ENCODE data around the gene GORASP2.
"Not testable (repeated sequence)": the region's sequence is repeated elsewhere in the genome, so short reads cannot be mapped to it uniquely, and the experiment has no call there.

Gene GORASP2

DNA sequence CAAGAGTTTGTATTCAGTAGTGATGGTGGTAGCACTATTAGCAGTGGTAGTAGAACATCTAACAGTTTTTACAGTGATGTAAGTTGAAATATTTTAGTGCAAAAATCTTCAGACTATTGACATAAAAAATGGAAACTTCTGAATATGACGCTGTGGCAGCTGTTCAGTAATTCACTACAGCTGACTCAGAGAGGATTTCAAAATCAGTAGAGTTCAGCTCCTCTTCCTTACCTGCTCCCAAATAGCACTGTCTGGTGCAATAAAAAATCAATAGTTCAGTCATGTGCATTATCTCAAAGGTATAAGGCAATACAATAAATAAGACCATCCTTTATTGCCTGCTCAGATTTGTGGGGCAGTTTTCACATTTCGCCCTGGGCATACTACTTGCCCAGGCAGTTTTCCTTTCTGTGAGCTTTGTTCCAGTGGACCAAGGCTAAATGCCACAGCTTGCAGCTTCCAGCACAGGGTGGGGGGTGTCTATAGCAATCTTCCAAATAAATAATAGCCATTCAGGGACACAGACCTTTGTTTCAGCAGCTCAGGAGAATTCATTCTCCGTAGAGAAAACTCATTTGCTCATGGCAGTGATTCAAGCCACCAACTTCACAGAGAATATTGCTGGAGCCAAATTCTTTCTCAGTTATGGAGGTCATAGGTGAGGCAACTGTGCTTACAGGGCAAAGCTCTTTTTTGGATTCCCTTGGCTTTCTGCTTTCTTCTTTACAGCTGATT is 33.9 kb upstream of the GORASP2 start:
- no peak overlapping the region for H3K9ac ChIP-seq (ENCODE audit: low read length)
- peaks cover 6% of the 10 kb centered on the region; the same call in 1 of the 2 replicates for H3K4me1 ChIP-seq (ENCODE audit: control insufficient read depth, insufficient read depth, low read length)
- H3K27ac ChIP-seq (ENCODE audit: low read depth, low read length), result no peak overlapping the region
- no peaks in the 10 kb centered on the region for H3K9me3 ChIP-seq (ENCODE audit: control insufficient read depth, insufficient read depth, low read depth, low read length)
- no peaks in the 10 kb centered on the region for H3K27me3 ChIP-seq (ENCODE audit: control insufficient read depth, insufficient read depth, low read length)
- no peak overlapping the region for H3K4me3 ChIP-seq (ENCODE audit: low read depth, low read length)
- no peaks in the 10 kb centered on the region for H3K36me3 ChIP-seq (ENCODE audit: control insufficient read depth, insufficient read depth, low read length)

DNA sequence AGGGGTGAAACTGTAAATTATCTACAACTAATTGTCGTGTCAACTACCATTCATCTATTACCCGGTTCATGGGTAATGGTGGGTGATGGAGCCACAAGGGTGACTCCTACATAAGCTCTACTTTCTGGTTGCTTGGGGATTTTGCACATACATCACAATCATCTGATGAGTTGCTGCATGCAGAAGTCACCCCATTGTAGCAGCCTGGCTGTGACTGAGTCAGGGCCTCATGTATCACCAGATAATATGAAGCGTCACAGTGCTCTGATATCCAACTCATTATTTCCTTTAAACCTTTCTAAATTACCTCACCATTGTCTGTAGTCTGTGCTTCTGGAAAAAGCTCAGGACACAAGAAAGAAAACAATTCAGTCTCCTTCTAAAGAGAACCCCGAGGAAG is 32.4 kb upstream of the GORASP2 start:
- Histone ChIP-seq H3K27me3 (ENCODE audit: control insufficient read depth, insufficient read depth, low read length) (no peaks in the 10 kb centered on the region), H3K27ac (ENCODE audit: low read depth, low read length) (no peak overlapping the region), H3K4me1 (ENCODE audit: control insufficient read depth, insufficient read depth, low read length) (no peaks in the 10 kb centered on the region), H3K4me3 (ENCODE audit: low read depth, low read length) (no peak overlapping the region), H3K9me3 (ENCODE audit: control insufficient read depth, insufficient read depth, low read depth, low read length) (no peaks in the 10 kb centered on the region), H3K36me3 (ENCODE audit: control insufficient read depth, insufficient read depth, low read length) (no peaks in the 10 kb centered on the region), H3K9ac (ENCODE audit: low read length) (no peak overlapping the region)

DNA sequence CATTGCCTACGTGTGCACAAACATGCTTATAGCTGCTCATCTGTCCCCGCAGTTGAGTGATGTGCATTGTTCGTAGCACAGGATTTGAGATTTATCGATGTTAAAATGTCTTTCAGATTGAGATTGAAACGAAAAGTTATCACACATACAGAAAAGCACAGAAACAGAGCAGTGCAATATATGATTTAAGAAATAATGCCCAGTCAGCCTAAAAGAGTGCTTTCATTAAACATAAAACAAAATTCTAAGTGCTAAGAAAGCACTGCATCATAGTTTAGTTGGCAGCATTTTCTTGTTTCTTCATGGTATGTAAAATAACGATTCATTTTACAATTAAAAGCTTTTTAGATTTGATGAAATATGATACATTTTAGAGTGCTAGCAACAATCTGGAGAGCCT is 31.9 kb upstream of the GORASP2 start:
- Histone ChIP-seq H3K4me1 (ENCODE audit: control insufficient read depth, insufficient read depth, low read length) (no peaks in the 10 kb centered on the region), H3K36me3 (ENCODE audit: control insufficient read depth, insufficient read depth, low read length) (no peaks in the 10 kb centered on the region), H3K9ac (ENCODE audit: low read length) (no peak overlapping the region), H3K4me3 (ENCODE audit: low read depth, low read length) (no peak overlapping the region), H3K9me3 (ENCODE audit: control insufficient read depth, insufficient read depth, low read depth, low read length) (no peaks in the 10 kb centered on the region), H3K27me3 (ENCODE audit: control insufficient read depth, insufficient read depth, low read length) (no peaks in the 10 kb centered on the region), H3K27ac (ENCODE audit: low read depth, low read length) (no peak overlapping the region)

DNA sequence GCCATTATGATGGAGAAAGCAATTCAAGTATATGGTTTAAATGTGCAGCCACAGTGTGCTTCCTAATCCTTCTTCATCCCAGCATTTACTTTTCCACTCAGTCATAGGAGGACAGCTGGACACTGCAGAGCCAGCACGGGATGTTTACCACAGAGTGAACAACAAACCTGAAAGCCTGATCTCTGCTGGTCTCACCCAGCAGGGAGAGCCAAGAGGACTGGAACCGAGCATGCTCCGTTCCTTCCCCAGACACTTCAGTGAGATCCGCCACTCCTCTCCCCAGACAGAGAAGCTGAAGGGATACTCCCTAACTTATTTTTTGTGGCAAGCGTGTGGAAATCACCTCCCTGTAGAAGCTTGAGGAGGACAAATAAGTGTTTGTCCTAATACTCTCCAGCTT is 23.2 kb upstream of the GORASP2 start:
- H3K4me1 ChIP-seq (ENCODE audit: control insufficient read depth, insufficient read depth, low read length), result peaks cover 5% of the 10 kb centered on the region; the same call in 1 of the 2 replicates
- H3K27me3 ChIP-seq (ENCODE audit: control insufficient read depth, insufficient read depth, low read length), result no peaks in the 10 kb centered on the region
- H3K36me3 ChIP-seq (ENCODE audit: control insufficient read depth, insufficient read depth, low read length), result no peaks in the 10 kb centered on the region
- H3K9ac ChIP-seq (ENCODE audit: low read length), result no peak overlapping the region
- H3K27ac ChIP-seq (ENCODE audit: low read depth, low read length), result no peak overlapping the region
- H3K9me3 ChIP-seq (ENCODE audit: control insufficient read depth, insufficient read depth, low read depth, low read length), result peaks cover 7% of the 10 kb centered on the region
- no peak overlapping the region for H3K4me3 ChIP-seq (ENCODE audit: low read depth, low read length)

DNA sequence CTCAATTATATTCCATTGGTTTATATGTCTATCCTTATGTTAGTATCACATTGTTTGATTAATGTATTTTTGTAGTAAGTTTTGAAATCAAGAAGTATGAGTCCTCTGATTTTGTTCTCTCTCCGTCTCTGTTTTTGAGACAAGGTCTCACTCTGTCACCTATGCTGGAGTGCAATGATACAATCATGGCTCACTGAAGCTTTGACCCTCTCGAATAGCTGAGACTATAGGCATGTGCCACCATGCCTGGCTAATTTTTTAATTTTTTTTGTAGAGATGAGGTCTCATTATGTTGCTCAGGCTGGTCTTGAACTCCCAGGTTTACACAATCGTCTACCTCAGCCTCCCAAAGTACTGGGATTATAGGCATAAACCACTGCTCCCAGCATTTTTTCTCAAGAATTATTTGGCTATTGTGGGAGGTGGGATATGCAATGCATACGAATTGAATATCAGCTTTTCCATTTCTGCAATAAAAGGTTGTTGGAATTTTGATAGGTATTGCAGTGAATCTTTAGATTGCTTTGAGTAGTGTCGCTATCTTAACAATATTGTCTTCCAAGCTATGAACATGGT is 17.7 kb upstream of the GORASP2 start:
- H3K27ac ChIP-seq (ENCODE audit: low read depth, low read length), result no peak overlapping the region
- no peaks in the 10 kb centered on the region for H3K4me1 ChIP-seq (ENCODE audit: control insufficient read depth, insufficient read depth, low read length)
- H3K27me3 ChIP-seq (ENCODE audit: control insufficient read depth, insufficient read depth, low read length), result no peaks in the 10 kb centered on the region
- H3K4me3 ChIP-seq (ENCODE audit: low read depth, low read length), result no peak overlapping the region
- H3K9me3 ChIP-seq (ENCODE audit: control insufficient read depth, insufficient read depth, low read depth, low read length), result peaks cover 33% of the 10 kb centered on the region
- no peaks in the 10 kb centered on the region for H3K36me3 ChIP-seq (ENCODE audit: control insufficient read depth, insufficient read depth, low read length)
- H3K9ac ChIP-seq (ENCODE audit: low read length), result no peak overlapping the region

DNA sequence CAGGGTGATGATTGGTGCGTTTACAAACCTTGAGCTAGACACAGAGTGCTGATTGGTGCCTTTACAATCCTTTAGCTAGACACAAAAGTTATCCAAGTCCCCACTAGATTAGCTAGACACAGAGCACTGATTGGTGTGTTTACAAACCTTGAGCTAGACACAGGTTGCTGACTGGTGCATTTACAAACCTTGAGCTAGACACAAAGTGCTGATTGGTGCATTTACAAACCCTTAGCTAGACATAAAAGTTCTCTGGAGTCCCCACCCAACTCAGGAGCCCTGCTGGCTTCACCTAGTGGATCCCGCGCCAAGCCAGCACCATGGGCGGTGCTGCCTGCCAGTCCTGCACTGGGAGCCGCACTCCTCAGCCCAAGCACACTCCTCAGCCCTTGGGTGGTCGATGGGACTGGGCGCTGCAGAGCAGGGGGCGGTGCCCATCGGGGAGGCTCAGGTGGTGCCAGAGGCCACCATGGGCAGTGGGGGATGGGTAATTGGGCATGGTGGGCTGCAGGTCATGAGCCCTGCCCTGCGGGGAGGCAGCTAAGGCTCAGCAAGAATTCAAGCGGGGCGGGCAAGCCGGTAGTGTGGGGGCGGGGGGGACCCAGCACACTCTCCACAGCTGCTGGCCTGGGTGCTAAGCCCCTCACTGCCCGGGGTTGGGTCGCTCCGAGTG is 13.9 kb upstream of the GORASP2 start:
- peaks cover 55% of the 10 kb centered on the region for H3K9me3 ChIP-seq (ENCODE audit: control insufficient read depth, insufficient read depth, low read depth, low read length)
- H3K36me3 ChIP-seq (ENCODE audit: control insufficient read depth, insufficient read depth, low read length); H3K27me3 ChIP-seq (ENCODE audit: control insufficient read depth, insufficient read depth, low read length); H3K4me3 ChIP-seq (ENCODE audit: low read depth, low read length); H3K4me1 ChIP-seq (ENCODE audit: control insufficient read depth, insufficient read depth, low read length); H3K9ac ChIP-seq (ENCODE audit: low read length); H3K27ac ChIP-seq (ENCODE audit: low read depth, low read length): not testable (repeated sequence)

DNA sequence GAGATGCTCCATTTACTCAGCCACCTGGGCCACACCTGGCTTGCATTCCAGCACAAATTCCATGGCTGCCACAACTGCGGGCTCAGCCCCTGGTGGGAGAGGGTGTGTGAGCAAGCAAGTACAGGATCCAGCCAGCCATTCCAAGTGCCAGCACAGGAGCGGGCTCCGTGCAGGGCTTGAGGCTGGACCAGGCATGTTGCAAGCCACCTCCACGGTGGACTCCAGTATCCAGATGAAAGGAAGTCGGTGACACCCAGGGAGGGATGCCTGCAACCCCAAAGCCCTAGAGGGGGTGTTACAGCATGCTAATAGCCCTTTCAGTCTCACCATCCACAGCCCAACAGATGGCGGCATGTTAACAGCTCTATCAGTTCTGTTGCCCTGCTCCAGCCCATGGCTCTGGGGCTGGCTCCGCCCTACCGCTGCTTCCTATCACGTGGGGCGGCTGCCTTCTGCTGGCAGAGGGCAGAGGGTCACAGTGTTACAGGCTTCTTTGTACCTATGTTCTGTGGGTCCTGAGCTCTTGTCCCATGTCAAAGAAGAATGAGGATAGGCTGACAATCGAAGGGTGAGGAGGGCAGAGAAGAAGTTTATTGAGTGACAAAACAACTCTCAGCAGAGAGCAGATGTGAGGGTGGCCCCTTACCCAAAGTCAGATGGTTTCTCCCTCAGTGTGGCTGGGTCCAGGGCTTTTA is 11.7 kb upstream of the GORASP2 start:
- H3K4me3 ChIP-seq (ENCODE audit: low read depth, low read length), result peak overlapping the region; percentile 49
- H3K27ac ChIP-seq (ENCODE audit: low read depth, low read length), result peak overlapping the region; percentile 81; the same call in 1 of the 2 replicates
- H3K36me3 ChIP-seq (ENCODE audit: control insufficient read depth, insufficient read depth, low read length), result no peaks in the 10 kb centered on the region
- H3K9ac ChIP-seq (ENCODE audit: low read length), result peak overlapping the region; percentile 72
- H3K4me1 ChIP-seq (ENCODE audit: control insufficient read depth, insufficient read depth, low read length), result peaks cover 7% of the 10 kb centered on the region; the same call in 1 of the 2 replicates
- peaks cover 48% of the 10 kb centered on the region for H3K9me3 ChIP-seq (ENCODE audit: control insufficient read depth, insufficient read depth, low read depth, low read length)
- no peaks in the 10 kb centered on the region for H3K27me3 ChIP-seq (ENCODE audit: control insufficient read depth, insufficient read depth, low read length)

DNA sequence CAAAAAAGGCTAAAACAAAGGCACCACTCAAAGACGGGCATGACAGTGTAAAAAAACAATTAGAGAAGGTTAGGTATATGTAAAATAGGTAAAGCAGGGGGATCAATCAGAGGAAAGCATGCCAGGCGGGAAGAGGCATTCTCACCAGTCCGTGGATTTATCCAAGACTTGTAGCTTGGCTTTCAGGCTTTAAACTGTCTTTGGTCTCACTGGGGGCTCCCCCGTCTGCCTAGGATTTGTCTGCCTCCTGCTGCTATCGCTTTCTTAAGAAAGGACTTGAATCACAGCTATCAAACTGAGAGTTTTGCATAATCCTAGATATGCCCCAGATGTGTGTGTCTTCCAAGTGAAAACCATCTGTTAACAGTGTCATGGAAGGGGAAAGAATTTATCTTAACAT is 11.1 kb upstream of the GORASP2 start:
- no peaks in the 10 kb centered on the region for H3K36me3 ChIP-seq (ENCODE audit: control insufficient read depth, insufficient read depth, low read length)
- peak overlapping the region; percentile 72 for H3K9ac ChIP-seq (ENCODE audit: low read length)
- peaks cover 46% of the 10 kb centered on the region for H3K9me3 ChIP-seq (ENCODE audit: control insufficient read depth, insufficient read depth, low read depth, low read length)
- no peaks in the 10 kb centered on the region for H3K27me3 ChIP-seq (ENCODE audit: control insufficient read depth, insufficient read depth, low read length)
- peak overlapping the region; percentile 49; the same call in 1 of the 2 replicates for H3K4me3 ChIP-seq (ENCODE audit: low read depth, low read length)
- peaks cover 7% of the 10 kb centered on the region; the same call in 1 of the 2 replicates for H3K4me1 ChIP-seq (ENCODE audit: control insufficient read depth, insufficient read depth, low read length)
- H3K27ac ChIP-seq (ENCODE audit: low read depth, low read length), result peak overlapping the region; percentile 81; the same call in 1 of the 2 replicates

DNA sequence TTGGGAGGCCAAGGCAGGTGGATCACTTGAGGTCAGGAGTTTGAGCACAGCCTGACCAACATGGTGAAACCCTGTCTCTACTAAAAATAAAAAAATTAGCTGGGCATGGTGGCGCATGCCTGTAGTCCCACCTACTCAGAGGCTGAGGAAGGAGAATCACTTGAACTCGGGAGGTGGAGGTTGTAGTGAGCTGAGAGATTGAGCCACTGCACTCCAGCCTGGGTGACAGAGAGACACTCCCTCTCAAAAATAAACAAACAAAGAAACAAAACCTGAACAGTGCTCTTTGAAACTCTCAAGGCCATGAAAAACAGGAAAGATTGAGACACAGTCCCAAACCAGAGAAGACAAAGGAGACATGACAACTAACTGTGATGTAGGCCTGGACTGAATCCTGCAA is 7.2 kb upstream of the GORASP2 start:
- H3K27ac ChIP-seq (ENCODE audit: low read depth, low read length); H3K36me3 ChIP-seq (ENCODE audit: control insufficient read depth, insufficient read depth, low read length); H3K9ac ChIP-seq (ENCODE audit: low read length); H3K27me3 ChIP-seq (ENCODE audit: control insufficient read depth, insufficient read depth, low read length); H3K4me3 ChIP-seq (ENCODE audit: low read depth, low read length); H3K4me1 ChIP-seq (ENCODE audit: control insufficient read depth, insufficient read depth, low read length): not testable (repeated sequence)
- peaks cover 47% of the 10 kb centered on the region for H3K9me3 ChIP-seq (ENCODE audit: control insufficient read depth, insufficient read depth, low read depth, low read length)

DNA sequence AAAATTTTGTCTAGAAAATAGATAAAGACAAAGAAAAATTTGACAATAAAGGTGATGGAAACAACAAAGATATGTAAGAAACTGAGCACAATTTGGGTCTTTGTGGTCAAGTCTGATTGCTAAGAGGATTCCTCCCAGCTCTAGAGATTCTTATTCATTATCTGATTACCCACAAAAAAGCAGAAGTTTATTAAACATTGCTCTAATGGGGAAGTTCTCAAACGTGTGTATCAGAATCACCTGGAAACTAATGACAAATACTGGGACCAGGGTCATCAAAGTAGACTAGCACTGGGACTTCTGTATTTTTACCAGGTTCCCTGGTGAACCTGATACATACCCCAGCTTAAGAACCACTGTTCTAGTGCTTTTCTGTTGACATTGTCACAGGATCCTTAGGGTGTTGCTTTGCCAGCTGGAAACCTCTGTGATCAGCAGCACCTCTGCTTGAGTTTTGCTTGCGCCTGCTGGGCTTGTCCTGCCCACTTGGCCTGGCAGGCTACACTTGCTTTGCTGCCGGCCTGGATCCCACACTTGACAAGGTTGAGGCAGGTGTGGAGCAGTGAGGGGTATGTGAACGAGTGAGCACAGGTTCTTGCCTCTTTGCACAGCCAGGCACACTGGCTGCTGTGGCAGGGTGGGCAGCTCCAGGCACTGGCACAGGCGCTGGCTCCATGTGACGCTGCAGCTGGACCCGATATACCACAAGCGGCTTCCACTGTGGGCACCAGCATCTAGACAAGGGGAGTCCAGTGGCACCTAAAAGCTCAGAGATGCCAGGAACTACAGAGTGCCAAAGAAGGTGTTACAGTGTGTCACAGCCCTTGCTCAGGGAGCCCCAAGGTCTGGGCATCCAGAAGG is 6.2 kb upstream of the GORASP2 start:
- Histone ChIP-seq H3K27me3 (ENCODE audit: control insufficient read depth, insufficient read depth, low read length) (no peaks in the 10 kb centered on the region), H3K4me3 (ENCODE audit: low read depth, low read length) (no peak overlapping the region), H3K27ac (ENCODE audit: low read depth, low read length) (no peak overlapping the region), H3K9ac (ENCODE audit: low read length) (no peak overlapping the region), H3K36me3 (ENCODE audit: control insufficient read depth, insufficient read depth, low read length) (0 out of 2 replicates have a peak, but pooled peaks cover 4% of the 10 kb centered on the region), H3K9me3 (ENCODE audit: control insufficient read depth, insufficient read depth, low read depth, low read length) (peaks cover 37% of the 10 kb centered on the region), H3K4me1 (ENCODE audit: control insufficient read depth, insufficient read depth, low read length) (peaks cover 9% of the 10 kb centered on the region; the same call in 1 of the 2 replicates)
